Stimulated activated CD8-positive, alpha-beta memory T cell treated with anti-CD3 and anti-CD28 coated beads, Interleukin-15, amount 100 ng/mL, for 4 hours (primary cell): ENCODE data around the gene ZIK1.
A peak's percentile ranks its signal among the peaks of the same experiment; 100 is the strongest.

Experiments used
- DNase-seq, 2 donors: peaks; one replicate each; pipeline ENCODE4 v3.0.0-alpha.2; 2020; ENCODE audit warnings: low read depth in 2 of 2

The ZIK1 gene

DNA sequence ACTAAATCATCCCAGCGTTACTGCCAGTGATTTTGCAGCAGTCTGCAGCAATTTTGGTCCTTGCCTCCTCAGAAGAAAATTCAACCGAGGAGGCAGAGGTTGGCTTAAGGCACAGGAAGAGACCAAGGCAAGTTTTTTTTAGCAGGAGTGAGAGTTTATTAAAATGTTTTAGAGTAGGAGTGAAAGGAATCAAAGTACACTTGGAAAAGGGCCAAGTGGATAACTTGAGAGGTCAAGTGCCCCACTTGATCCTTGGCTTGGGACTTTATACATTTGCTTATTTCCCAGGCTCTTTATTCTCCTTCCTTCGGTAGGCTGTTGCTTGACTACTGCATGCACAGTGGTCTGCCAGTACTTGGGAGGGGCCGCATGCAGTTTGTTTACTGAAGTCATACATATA is 27.2 kb downstream of the ZIK1 start:
- no peak for DNase-seq

GRCh38 chr19:57613941-57614743 is 30.2 kb downstream of the ZIK1 start, which contains the start of gene ZNF134:
Gene ZNF134 (plus strand): TSS chr19:57614242. CDS start chr19:57619469, 5,227 bp downstream.
- peak; percentile 77 to 81 for DNase-seq

DNA sequence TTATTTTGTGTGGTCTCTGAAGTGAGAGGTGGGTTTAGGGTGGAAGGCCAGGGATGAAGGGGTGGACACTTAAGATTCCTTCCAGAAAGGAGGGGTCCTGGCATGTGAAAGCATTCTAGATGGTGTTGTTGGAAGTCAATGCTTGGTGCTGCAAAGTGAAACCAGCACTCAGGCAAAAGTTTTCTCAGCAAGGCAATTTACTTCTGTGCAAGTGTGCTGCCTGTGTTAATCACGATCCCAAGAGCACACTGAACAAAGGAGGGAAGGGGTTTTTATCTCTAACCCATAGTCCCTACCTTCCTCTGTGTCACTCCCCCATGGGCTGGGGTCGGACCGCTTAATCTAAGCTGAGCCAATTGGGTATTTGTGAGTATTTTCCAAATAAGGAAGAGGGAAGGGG is 31.4 kb downstream of the ZIK1 start:
- DNase-seq, result no peak

DNA sequence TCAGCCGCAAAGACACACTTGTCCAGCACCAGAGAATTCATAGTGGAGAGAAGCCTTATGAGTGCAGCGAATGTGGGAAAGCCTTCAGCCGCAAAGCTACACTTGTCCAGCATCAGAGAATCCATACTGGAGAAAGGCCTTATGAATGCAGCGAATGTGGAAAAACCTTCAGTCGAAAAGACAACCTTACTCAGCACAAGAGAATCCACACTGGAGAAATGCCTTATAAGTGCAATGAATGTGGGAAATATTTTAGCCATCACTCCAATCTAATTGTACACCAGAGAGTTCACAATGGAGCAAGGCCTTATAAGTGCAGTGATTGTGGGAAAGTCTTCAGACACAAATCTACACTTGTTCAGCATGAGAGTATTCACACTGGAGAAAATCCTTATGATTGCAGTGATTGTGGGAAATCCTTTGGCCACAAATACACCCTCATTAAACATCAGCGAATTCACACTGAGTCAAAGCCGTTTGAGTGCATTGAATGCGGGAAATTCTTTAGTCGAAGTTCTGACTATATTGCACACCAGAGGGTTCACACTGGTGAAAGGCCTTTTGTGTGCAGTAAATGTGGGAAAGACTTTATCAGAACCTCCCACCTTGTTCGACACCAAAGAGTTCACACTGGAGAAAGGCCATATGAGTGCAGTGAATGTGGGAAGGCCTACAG is 36.9 kb downstream of the ZIK1 start:
- no peak for DNase-seq

DNA sequence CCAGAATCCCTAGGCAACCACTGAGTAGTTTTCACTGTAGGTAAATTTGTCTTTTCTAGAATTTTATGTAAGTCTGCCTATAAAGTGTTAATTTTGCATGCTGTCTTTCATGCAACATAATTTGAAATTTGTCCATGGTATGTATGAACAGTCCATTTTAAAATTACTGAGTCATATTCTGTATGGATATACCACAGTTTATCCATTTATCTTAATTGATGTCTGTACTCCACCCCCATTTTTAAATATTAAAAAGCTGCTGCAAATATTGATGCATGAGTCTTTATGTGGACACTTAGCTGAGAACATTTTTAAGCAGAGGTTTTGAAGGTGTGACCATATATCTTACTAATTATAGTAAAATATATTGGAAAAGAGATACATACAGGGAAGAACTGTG is 39.1 kb downstream of the ZIK1 start:
- DNase-seq, result no peak

DNA sequence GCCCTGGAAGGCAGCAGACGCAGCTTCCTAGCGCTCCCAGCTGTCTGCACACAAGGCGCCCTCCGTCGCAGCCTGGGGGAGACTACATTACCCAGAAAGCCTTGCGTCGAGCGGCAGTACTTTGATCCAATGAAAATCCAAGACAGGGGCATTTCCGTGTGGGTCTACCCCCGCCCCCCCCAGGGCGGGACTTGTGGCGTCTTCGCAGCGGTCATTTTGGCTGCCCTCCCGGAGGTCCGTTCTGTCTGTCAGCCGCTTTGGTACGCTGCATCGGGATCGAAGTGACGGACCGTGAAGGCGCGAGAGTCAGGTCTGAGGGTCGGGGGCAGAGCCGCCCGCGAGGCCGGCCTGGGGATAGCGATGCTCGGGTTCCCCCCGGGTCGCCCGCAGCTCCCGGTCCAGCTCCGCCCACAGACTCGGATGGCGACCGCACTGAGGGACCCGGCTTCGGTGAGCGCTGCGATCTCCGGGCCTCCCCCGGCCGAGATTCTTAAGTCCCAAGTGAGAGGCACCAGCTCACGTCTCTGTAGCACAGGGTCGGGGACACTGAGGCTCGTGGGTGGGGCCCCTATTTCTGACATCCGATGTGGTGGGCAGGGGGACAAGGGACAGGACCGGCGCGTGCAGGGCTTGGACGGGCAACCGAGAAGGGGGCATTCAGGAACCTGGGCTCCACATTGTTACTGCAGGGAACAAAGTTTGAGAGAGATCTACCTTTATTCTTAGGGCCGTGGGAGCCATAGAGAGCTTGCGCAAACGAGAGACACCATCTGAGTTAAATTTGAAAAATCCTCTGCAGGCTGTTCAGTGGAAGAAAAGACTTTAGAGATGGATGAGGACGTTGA is 49.3 kb downstream of the ZIK1 start, which contains the start of gene ZNF211:
TSS of gene ZNF211 (plus strand) at position 182 of the 845 bp plus-strand sequence. CDS start at position 361, 179 bp downstream.
- DNase-seq, result peak; percentile 71 to 76

GRCh38 chr19:57633832-57634131 is 49.8 kb downstream of the ZIK1 start:
- no peak for DNase-seq

- DNase-seq, result no peak
Measured at GRCh38 chr19:57637379-57637778, 53.4 kb downstream of the ZIK1 start.

DNA sequence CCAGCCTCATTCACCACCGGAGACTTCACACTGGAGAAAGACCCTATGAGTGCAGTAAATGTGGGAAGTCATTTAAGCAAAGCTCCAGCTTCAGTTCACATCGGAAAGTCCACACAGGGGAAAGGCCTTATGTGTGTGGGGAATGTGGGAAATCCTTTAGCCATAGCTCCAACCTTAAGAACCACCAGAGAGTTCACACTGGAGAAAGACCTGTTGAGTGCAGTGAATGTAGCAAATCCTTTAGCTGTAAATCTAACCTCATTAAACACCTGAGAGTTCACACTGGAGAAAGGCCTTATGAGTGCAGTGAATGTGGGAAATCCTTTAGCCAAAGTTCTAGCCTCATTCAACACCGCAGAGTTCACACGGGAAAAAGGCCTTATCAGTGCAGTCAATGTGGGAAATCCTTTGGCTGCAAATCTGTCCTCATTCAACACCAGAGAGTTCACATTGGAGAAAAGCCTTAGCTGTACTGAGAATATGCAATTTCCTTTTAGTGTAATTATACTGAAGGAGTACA is 57.8 kb downstream of the ZIK1 start:
- DNase-seq, result no peak

DNA sequence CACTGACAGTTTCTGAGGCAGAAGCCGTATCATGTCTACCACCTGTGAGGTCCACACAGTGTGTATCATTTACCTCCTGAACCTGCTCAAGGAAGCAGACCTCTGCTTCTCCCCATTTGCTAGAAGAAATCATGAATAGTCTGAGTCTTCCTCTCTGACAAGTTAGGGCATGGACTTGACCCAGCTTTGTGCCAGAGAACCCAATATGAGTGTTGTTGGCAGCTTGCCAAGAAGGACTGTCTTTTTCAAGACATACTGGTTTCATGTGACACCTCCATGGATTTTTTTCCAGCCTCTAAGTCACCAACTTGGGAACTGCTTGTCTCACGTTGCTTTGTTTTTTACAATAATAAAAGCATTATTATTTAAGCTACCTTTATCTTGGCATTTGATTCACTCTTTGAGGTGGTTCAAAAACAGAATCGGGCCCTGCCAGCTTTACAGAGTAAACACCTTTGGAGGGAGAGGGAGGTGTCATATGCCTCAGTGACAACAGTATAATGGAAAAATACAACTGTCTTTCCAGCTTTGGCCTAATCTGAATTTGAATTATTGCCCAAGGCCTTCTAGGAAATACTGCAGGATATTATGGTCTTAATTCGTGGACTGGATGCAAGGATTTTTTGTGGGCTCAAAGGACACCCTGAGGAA is 58.6 kb downstream of the ZIK1 start:
- DNase-seq, result no peak
